Measurements from ENCODE around the gene IGF2BP2.
"Not testable (repeated sequence)": the region's sequence is repeated elsewhere in the genome, so short reads cannot be mapped to it uniquely, and the experiment has no call there.

The IGF2BP2 gene

GRCh38 chr3:185663929-185664328, 160.9 kb downstream of the IGF2BP2 start:
- Histone ChIP-seq H3K36me3 (replicated peaks) (peaks cover 22% of the 10 kb centered on the region), H3K4me3 (ENCODE audit: low read depth, low read length) (no peak overlapping the region), H3K27me3 (replicated peaks) (no peaks in the 10 kb centered on the region), H3K27ac (no peak overlapping the region)
- in situ Hi-C loops (cut with HindIII; ENCODE audit: low pct_ligation_motif_present, low sequenced_read_pairs) = no loop called here
- no peak for DNase-seq
- TF ChIP-seq CTCF (IDR thresholded peaks at IDR 0.05; ENCODE audit: low read depth, low read length, missing control alignments) = no peak

DNA sequence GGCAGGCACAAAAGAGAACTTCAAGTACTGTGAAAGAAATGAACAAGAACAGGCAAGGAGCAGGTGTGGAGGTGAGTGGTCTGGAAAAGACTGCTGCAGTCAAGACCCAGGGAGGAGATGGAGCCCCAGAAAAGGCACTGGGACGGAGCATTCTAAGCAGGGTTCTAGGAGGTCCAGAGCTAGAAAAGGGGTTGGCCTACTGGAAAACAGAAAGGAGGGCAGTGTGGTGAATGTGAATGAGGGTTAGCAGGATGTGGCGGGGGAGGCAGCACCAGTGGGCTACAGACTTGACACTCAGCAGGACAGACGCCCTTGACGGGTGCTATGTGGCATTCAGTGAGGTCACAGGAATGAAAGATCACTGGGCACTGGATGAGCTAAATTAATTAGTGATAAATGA, 163.1 kb downstream of the IGF2BP2 start:
- Histone ChIP-seq H3K27ac (no peak overlapping the region), H3K4me3 (ENCODE audit: low read depth, low read length) (no peak overlapping the region), H3K27me3 (replicated peaks) (no peaks in the 10 kb centered on the region), H3K36me3 (replicated peaks) (peaks cover 26% of the 10 kb centered on the region)
- in situ Hi-C loops (cut with HindIII; ENCODE audit: low pct_ligation_motif_present, low sequenced_read_pairs) = no loop called here
- no peak for DNase-seq
- no peak for TF ChIP-seq CTCF (IDR thresholded peaks at IDR 0.05; ENCODE audit: low read depth, low read length, missing control alignments)

GRCh38 chr3:185661296-185661695, 163.5 kb downstream of the IGF2BP2 start:
- H3K4me3 ChIP-seq (ENCODE audit: low read depth, low read length); H3K27me3 ChIP-seq (replicated peaks); in situ Hi-C loops (cut with HindIII; ENCODE audit: low pct_ligation_motif_present, low sequenced_read_pairs); DNase-seq: not testable (repeated sequence)
- Histone ChIP-seq H3K36me3 (replicated peaks) (peaks cover 26% of the 10 kb centered on the region), H3K27ac (peak overlapping the region; percentile 18)

- H3K27ac ChIP-seq = peak overlapping the region; percentile 89
- H3K4me3 ChIP-seq (ENCODE audit: low read depth, low read length) = no peak overlapping the region
- in situ Hi-C loops (cut with HindIII; ENCODE audit: low pct_ligation_motif_present, low sequenced_read_pairs) = no loop called here
- DNase-seq = peak; percentile 85
- peaks cover 30% of the 10 kb centered on the region for H3K36me3 ChIP-seq (replicated peaks)
- H3K27me3 ChIP-seq (replicated peaks) = no peaks in the 10 kb centered on the region
- peak; percentile 100 for TF ChIP-seq CTCF (IDR thresholded peaks at IDR 0.05; ENCODE audit: low read depth, low read length, missing control alignments)
These were observed 164.6 kb downstream of the IGF2BP2 start for GRCh38 chr3:185659942-185660921.

DNA sequence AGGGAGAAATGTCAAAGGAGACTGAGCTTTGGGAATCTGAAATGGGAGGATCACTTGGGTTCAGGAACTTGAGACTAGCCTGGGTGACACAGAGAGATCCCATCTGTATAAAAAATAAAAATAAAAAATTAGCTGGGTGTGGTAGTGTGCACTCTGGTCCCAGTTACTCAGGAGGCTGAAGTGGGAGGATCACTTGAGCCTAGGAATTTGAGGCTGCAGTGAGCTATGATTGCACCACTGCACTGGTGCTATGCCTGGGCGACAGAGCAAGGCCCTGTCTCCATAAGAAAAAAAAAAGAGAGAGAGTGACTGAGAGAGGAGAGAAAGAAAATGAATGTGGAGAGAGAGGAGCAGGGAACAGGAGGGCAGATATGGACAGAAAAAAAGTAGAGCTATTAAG, 165.9 kb downstream of the IGF2BP2 start:
- no peaks in the 10 kb centered on the region for H3K27me3 ChIP-seq (replicated peaks)
- no peak overlapping the region for H3K4me3 ChIP-seq (ENCODE audit: low read depth, low read length)
- no peak for TF ChIP-seq CTCF (IDR thresholded peaks at IDR 0.05; ENCODE audit: low read depth, low read length, missing control alignments)
- in situ Hi-C loops (cut with HindIII; ENCODE audit: low pct_ligation_motif_present, low sequenced_read_pairs) = no loop called here
- peak overlapping the region; percentile 89 for H3K27ac ChIP-seq
- peaks cover 36% of the 10 kb centered on the region for H3K36me3 ChIP-seq (replicated peaks)
- no peak for DNase-seq

DNA sequence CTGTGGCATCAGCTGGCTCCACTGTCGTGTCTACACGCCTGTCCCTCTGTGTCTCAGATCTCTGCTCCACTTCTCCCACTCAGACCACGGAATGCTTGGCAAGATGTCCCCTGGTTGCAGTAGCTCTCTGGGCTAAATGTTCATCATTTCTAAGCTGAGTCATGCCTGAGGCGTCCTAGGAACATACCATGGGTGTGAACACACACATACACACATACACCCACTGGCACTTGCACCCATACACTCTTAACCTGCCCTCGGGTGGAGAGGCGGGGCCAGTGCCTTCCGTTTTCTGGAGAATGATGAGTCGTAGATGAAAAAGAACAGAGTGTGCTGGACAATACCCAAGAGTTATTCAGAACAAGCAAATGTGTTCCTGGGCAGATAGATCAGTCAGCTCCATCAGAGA, 166.3 kb downstream of the IGF2BP2 start:
- peak; percentile 99 for DNase-seq

More for the DNA sequence above, 166.3 kb downstream of the IGF2BP2 start:
- Histone ChIP-seq H3K27me3 (replicated peaks) (no peaks in the 10 kb centered on the region), H3K27ac (peak overlapping the region; percentile 89), H3K36me3 (replicated peaks) (peaks cover 37% of the 10 kb centered on the region), H3K4me3 (ENCODE audit: low read depth, low read length) (no peak overlapping the region)
- in situ Hi-C loops (cut with HindIII; ENCODE audit: low pct_ligation_motif_present, low sequenced_read_pairs) = no loop called here
- no peak for TF ChIP-seq CTCF (IDR thresholded peaks at IDR 0.05; ENCODE audit: low read depth, low read length, missing control alignments)

All from brain microvascular endothelial cell (primary cell).